ENCODE measurements around the gene GGCT.
"Not testable (repeated sequence)": the region's sequence is repeated elsewhere in the genome, so short reads cannot be mapped to it uniquely, and the experiment has no call there.

GGCT gene

DNA sequence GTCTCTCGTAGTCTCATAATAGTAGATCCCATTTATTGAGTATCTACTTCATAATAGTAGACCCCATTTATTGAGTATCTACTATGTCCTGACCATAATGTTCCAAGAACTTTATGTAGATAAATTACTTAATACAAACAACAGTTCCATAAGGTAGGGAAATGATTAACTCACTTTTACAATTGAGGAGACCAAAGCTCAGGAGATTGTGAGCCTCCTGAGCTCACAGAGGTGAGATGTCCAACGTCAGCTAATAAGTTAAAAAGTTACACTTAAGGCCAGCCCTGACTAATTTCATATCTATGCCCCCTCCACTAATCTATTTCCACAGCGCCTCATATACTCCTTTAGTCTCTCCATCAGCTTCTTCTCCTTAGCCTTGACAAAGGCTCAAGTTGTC, 17.5 kb upstream of the GGCT start:
- DNase-seq = no peak

DNA sequence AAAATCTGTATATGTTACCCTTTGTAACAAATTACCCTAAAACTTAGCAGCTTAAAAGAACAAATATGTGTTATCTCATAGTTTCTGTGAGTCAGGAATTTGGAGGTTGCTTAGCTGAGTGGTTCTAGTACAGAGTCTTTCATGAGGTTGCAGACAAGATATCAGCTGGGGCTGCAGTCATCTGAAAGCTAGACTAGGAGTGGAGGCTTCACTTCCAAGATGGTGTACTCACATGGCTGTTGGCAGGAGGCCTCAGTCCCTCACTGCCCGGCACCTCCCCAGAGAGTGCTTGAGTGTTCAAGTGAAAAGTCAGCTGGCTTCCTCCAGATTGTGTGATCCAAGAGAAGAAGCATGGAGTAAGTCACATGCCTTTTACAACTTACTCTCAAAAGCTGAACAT, 16.9 kb upstream of the GGCT start:
- no peak for DNase-seq

DNA sequence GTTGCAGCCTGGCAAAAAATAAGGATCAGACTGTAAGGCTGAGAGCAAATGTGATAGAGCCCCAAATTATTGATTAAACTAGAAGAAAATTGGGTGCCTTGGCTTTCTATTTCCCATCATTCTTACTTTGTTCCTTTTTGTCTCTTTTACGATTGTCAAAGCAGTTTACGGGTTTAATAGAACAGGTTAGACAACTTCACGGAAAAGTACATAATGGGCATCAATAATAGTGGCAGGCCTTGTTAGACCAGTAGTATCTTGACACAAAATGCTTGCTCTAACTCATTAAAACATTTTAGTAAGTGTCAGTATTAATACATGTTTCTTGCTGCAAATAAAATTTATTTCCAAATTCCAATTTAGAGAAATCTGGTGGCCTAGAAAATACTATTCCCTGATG, 14.5 kb upstream of the GGCT start:
- DNase-seq = no peak

DNA sequence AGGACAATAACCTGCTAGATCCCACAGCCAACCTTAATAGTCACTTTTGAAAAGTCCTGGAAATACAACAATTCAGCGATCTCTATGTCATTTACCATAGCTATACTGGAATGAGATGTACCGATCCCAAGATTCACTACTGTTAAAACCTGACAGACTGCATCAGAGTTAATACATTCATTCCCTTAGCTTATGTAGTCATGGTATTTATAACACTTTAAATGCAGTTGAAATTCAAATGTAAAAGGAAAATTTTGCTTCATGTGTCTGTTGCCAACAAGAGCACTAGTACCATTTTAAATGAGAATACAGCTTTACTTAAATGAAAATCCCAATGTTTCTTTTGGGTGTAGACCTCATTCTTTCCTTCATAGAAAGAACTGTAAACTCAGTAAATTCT, 11.1 kb upstream of the GGCT start:
- DNase-seq = no peak

DNA sequence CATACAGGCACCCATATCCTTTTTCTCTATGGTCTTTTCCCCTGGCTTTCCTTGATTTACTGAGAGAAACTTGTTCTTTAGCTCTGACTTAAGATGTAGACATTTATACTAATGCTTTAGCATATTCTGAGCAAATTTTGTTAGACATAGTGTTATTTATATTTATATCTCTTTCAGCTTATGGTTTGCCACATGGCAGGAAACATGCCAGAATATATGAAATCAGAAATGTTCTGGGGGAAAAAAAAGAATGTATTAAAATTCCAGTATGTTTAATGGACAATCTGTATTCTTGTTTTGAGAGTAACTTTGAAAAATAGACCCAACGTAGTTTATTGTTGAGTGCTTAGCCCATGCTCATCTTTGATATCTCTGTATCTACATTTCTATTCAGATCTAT, 10.1 kb upstream of the GGCT start:
- DNase-seq = no peak

DNA sequence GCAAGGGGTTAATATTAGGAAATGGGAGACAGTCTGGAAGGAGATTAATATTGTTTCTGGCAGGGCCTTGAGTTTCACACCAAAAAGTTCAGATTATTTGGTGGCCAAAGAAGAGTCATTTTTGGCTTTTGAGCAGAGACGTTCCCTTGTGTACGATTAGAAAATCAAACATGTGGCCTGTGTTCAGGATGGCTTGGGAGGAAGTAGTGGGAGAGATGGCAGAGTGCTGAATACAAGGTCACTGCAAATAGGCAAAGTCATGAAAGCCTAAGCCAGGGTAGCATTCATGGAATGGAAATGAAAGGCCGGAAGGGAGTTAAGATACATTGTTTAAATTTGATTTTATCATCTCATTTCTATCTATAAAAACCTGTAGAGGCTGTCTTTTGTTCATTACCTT, 9.5 kb upstream of the GGCT start:
- no peak for DNase-seq

DNA sequence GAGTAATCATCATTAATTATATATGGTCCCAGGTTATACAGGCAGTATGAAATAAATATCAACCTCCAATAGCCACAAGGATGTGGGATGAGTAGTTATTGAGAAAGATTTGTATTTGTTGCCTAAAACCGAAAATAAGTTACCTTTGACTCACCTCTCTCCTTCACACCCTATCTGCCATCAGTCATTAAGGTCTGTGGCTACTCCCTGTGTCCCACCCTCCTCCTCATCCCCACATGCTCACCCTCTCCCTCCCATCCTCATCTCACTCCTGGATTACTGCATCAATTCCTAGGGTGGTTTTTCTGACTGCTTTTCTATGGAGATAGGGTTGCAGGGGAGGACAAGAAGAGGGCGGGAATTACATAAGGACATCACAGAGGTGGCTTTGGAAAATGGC, 9.1 kb upstream of the GGCT start:
- no peak for DNase-seq

DNA sequence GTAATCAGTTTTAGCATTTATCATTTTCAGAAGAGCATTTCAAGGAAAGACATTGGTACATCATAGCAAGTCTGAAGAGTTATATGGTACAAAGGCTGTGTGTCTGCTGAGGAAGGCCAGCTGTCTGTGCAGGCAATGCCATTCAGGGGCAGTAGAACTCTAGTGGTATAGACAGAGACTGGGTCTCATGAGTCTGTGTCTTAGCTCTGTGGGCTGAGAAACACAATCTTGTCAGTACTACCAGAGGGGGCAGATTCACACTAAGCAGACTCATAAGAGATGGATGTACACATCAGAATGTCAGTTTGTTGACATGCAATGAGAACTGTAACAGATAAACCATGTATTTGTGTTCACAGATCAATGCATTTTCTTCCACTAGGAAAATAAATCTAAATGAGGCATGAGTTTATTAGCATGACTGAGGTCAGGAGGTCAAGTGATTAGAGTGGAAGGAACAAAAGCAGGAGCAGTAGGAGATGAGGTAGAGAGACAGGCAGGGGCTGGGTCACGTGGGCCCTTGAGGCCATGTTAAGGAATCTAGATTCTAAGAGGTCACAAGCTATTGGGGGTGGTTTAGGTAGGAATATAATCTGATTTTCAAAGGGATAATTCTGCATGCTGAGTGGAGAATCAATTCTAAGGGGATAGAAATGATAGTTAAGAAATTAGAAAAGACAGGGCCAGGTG, 7.5 kb upstream of the GGCT start:
- no peak for DNase-seq

DNA sequence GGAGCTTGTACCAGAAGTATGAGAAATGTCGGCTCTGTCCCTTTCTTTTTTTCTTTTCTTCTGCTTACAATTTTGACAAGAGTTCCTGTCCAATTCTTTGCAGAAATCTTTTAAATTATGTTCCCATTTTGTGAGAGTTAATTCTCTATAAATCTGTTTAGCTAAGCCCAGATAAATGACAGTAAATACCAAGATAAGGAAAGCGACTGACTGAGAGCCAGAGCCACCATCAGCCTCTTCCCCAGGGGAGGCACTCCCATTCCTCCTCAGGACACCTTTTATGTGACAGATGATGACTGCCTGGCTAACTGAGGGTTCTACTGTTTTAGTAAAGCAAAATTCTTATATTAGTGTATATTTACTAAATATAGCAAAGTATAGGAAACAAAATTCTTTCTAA, 6.9 kb upstream of the GGCT start:
- DNase-seq = no peak

DNA sequence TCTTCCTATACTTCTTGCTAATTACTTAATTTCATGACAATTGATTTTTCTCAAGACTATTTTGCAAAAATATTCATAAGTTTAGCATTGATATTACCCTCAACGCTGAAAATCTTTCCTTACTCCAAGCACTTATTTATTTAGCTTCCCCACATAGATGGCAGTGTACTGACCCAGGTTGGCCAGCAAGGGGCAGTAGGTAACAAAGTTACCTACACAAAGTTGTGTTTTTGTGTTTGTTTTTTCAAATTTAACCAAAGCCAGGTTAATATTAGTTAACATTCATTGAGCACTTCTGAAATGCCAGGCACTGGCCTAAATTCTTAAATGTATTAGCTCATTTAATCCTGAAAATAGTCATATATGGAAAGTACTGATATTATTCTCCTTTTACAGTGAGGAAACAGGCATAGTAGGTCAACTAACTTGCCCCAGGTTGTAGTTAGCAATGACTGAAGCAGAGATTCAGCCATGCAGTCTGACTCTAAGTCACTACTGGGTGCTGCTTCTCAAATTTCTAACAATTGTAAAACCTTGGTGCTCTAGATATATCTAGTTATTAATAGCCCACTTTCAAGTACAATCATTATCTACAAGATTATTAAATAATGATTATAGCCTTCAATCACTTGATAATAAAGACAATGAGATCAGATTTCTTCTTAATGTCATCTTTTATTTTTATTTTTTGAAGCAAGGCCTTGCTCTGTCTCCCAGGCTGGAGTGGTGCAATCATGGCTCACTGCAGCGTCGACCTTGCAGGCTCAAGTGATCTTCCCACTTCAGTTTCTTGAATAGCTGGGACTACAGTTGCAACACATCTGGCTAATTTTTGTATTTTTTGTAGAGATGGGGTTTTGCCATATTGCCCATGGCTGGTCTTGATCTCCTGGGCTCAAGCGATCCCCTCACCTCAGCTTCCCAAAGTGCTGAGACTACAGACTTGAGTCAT, 5.8 kb upstream of the GGCT start:
- DNase-seq = no peak

DNA sequence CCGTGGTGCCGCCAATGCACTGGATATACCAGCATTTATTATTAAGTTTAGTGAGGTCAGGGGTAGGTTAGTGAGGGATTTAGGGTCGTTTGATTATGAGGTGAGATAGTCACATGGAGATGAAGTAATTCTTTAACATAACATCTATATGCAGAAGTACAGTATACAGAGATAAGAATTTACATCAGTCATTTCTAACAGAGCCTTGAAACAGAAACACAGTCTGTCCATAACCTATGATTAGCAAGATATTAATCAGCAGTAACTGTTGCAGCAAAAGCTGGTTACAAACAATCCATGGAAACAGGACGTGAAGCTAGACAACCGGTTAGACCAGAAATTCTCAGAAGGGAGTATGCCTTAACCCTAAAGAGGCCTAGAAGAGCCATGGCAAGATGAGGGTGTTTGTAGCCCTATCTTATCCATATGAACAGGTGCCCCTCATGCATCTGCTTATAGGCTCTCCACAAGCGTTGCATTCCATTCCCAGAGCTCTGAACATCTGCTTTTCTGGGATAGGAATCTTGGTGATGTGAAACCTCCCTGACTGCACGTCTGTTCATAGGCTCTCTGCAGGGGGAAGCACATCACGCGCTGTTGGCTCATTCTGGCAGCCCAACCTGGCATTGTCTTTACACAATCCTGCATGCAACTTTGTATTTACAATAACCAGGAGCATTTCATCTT, 4.7 kb upstream of the GGCT start:
- not testable (repeated sequence) for DNase-seq

DNA sequence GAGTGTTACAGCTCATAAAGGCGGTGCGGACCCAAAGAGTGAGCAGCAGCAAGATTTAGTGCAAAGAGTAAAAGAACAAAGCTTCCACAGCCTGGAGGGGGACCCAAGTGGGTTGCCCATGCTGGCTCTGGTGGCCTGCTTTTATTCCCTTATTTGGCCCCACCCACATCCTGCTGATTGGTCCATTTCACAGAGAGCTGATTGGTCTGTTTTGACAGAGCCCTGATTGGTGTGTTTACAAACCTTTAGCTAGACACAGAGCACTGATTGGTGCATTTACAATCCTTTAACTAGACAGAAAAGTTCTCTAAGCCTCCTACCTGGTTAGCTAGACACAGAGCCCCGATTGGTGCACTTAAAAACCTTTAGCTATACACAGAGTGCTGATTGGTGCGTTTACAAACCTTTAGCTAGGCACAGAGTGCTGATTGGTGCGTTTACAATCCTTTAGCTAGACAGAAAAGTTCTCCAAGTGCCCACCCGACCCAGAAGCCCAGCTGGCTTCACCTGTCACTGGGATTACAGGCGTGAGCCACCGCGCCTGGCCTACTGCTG, 2.8 kb upstream of the GGCT start:
- DNase-seq = not testable (repeated sequence)

DNA sequence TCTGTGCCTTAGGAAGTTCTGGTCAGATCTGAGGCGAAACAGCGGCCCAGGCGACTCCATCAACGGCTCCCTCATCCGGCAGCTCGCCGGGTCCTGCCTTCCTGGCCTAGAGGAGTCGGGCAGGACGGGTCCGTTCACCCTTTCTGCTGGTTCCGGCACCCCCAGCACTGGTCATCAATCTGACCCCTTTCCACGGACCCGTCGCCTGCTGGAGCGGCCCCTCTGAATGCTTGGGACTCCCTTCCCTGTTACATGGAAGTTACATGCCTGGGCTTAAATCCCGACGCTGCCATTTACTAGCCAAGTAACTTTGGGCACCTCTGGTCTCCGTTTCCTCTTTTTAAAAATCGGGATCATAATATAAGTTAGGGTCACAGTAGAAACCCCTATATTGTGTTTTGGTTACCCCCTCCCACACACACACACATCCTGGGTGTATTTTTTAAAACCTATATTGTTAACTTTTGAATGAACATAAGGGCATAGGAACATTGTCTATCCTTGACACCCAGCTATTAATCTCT, 607 bp upstream of the GGCT start:
- DNase-seq = no peak

DNA sequence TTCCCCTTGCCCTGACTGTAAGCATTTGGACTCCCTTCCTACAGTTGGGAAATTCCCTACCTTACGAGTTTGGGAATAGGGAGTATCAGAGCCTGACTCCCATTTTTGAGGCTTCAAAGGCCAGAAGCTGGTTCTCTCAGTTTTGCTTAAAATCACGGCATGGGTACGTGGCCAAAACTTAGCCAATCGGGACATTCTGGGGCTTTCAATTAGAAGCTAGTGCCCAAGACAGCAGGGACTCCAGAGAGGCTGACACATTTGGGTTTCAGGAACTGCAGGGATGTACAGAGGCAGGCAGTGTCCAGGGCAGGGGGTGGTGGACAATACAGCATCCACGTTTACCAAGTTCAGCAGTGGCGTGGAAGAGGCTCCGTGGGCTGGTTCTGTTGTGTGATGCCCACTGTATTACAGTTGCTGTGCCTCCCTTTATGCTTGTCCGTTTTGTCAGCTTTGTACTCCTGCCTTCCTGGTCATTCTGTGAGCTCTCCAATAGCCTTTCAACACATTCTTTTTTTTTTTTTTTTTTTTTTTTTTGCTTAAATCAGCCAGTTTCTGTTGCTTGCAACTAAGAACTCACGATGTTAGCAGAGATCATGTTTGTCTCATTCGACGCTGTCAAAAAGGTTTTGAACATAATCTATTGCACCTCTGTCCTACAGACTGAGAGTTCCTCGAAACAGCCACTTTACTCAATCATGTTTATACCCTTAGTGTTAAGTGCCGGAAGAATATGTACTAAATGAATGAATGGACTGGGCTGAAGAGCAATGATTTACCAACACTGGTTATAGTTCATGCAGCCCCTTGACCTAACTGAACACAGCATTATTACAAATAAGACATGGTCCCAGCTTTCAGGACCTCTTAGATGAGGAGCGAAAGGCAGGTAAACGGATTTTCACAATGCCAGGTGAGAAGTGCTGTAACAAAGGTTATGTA, 1.1 kb downstream of the GGCT start:
- no peak for DNase-seq

DNA sequence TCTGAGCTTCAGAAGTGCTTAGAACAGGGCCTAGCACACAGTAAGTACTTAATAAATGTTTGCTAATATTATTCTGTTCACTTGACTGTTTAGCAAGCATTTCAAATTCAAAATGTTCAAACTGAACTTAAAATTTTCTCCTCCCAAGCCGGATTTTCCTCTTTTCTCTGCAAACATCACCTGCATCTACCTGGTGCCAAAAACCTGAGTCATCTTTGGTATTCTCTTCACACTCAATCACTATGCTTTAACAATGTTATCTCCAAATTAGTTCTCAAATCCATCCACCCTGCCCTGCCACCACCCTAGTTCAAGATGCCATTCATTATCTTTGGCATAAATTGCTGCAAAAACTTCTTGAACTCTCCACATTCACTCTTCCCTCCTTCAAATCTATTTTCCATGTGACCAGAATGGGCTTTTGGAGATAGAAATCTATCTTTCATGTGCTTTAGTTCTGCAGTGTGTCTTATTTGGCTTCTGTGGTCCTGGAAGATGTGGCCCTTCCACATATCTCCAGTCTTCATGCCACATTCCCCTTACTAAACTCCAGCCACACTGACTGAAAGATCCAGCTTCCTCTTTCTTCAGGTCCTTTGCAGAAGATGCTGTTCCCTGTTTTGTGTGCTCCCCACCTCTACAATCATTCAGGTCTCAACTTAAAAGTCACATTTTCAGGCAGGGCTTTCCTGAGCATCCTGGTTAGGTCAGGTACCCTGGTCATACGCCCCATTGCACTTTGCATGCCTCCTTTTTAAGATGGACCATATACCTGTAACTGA, 2.0 kb downstream of the GGCT start:
- DNase-seq = no peak

DNA sequence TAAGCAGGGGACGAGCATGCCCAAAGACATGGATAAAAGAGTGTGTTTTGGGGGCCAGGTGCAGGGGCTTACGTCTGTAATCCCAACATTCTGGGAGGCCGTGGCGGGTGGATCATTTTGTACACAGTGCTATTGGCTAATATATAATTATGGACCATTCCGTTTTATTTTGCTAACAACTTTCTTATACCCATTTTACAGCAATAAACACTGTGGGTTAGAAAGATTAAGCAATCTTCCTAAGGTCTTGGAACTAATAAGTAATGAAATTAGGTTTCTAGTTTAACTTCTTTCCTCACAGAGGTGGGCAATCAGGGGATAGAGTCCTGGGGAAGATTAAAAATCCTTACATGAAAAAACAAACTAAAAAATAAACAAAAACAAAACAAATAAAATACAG, 3.4 kb downstream of the GGCT start:
- DNase-seq = no peak

DNA sequence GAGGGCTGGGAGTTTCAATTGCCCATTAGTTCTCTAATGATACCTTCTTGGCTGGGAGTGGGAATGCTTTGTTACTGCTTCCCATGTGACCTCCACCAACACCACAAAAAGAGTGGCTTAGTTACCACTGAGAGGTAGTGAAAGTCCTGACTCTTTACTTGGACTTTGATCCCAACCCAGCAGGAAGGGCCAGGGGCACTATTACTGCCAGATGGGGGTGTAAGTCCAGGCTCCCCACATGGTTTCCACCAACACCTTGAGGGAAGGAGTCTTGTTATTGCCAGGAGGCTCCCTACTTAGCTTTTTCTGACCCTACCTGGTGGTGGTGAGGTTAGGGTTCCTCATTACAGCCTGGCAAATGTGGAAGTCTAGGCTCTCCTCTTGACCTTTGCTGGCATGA, 11.4 kb downstream of the GGCT start:
- DNase-seq = no peak

DNA sequence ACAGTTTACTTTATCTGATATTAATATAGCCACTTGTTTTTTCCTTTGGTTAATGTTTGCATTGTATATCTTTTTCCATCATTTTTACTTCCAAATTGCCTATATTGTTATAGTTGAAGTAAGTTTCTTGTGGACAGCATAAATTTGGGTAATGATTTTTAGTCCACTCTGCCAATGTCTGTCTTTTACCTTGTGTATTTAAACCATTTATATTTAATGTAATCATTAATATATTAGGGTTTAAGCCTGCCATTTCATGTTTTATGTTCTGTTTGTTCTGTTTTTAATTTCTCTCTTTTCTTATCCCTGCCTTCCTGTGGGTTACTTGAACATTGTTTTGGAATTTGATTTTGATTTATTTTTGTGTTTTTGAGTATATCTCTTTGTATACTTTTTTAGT, 13.2 kb downstream of the GGCT start:
- DNase-seq = no peak

DNA sequence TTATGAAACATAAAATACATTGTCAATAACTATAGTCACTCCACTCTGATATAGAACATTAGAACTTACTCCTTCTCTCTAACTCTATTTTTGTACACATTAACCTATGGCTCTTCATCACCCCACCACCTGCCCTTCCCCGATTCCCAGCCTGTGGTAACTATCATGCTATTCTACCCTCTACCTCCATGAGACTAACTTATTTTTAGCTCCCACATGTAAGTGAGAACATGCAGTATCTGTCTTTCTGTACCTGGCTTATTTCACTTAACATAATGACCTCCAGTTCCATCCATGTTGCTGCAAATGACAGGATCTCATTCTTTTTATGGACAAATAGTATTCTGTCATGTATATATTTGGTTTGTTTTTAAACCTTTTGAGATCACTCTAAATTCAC, 17.3 kb downstream of the GGCT start:
- no peak for DNase-seq

DNA sequence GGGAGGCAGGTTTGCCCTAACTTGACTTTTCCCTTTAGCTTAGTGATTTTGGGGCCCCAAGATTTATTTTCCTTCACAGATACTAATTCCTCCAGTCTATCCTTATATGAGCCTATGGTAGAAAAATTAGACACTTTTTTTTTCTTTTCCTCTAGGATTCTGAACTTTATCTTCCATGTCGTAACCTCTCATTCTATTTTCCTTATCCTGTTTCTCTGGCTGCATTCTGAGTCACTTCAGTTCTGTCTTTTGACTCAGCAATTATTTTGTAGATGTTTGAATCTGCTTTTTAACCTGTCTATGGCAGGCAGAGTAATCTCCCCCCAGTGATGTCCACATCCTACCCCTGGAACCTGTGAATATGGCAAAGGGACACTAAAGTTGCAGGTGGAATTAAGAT, 19.0 kb downstream of the GGCT start:
- DNase-seq = no peak

DNA sequence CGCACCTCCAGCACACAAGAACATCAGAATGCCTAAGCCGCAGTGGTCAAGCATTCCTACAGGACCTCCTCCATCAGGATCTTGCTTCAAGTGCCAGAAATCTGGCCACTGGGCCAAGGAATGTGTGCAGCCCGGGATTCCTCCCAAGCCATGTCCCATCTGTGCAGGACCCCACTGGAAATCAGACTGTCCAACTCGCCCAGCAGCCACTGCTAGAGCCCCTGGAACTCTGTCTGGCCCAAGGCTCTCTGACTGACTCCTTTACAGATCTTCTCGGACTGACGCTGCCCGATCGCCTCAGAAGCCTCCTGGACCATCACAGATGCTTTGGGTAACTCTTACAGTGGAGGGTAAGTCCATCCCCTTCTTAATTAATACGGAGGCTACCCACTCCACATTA, 23.2 kb downstream of the GGCT start:
- not testable (repeated sequence) for DNase-seq

Data from right kidney (tissue), 1 donor.